ENCODE data around the gene MON1B. TPM values are rescaled to one million over a fixed set of nuclear protein-coding genes. Genes with fewer than 3 reads are reported as not detected.

Gene MON1B
- total and polyA plus RNA-seq, 2 of the 13 experiments (the other 11 are each of a cell fraction or from before 2014, with no cell fraction given), result 13.4 to 15.6 TPM

DNA sequence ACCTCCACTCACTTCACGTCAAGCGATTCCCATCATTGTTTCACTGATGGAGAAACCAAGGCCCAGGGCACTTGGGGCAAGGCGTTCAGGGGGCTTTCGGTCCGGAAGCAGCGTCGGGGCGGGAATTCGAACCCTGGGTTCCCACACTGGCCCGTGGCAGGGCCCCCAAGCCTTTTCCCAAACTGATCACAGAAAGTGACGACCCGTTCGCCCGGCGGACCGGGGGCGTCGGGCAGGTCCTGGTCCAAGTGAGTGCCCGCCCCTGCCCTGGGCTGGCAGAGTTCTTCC is 856 bp upstream of the MON1B start (continued):
- TF ChIP-seq, protein P1, sequence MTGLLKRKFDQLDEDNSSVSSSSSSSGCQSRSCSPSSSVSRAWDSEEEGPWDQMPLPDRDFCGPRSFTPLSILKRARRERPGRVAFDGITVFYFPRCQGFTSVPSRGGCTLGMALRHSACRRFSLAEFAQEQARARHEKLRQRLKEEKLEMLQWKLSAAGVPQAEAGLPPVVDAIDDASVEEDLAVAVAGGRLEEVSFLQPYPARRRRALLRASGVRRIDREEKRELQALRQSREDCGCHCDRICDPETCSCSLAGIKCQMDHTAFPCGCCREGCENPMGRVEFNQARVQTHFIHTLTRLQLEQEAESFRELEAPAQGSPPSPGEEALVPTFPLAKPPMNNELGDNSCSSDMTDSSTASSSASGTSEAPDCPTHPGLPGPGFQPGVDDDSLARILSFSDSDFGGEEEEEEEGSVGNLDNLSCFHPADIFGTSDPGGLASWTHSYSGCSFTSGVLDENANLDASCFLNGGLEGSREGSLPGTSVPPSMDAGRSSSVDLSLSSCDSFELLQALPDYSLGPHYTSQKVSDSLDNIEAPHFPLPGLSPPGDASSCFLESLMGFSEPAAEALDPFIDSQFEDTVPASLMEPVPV (CRISPR knock-in tag; IDR thresholded peaks at IDR 0.05), result no peak; the same call in 1 of the 2 replicates
- TF ChIP-seq, protein P2, sequence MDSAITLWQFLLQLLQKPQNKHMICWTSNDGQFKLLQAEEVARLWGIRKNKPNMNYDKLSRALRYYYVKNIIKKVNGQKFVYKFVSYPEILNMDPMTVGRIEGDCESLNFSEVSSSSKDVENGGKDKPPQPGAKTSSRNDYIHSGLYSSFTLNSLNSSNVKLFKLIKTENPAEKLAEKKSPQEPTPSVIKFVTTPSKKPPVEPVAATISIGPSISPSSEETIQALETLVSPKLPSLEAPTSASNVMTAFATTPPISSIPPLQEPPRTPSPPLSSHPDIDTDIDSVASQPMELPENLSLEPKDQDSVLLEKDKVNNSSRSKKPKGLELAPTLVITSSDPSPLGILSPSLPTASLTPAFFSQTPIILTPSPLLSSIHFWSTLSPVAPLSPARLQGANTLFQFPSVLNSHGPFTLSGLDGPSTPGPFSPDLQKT (CRISPR knock-in tag; IDR thresholded peaks at IDR 0.05; ENCODE audit: borderline replicate concordance), result no peak
- TF ChIP-seq, protein P3, sequence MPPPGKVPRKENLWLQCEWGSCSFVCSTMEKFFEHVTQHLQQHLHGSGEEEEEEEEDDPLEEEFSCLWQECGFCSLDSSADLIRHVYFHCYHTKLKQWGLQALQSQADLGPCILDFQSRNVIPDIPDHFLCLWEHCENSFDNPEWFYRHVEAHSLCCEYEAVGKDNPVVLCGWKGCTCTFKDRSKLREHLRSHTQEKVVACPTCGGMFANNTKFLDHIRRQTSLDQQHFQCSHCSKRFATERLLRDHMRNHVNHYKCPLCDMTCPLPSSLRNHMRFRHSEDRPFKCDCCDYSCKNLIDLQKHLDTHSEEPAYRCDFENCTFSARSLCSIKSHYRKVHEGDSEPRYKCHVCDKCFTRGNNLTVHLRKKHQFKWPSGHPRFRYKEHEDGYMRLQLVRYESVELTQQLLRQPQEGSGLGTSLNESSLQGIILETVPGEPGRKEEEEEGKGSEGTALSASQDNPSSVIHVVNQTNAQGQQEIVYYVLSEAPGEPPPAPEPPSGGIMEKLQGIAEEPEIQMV (CRISPR knock-in tag; IDR thresholded peaks at IDR 0.05; ENCODE audit: low read depth), result no peak
- peak; percentile 42; the same call in 1 of the 2 replicates for TF ChIP-seq ZBTB7B (CRISPR knock-in tag; IDR thresholded peaks at IDR 0.05)
- TF ChIP-seq, protein P4, sequence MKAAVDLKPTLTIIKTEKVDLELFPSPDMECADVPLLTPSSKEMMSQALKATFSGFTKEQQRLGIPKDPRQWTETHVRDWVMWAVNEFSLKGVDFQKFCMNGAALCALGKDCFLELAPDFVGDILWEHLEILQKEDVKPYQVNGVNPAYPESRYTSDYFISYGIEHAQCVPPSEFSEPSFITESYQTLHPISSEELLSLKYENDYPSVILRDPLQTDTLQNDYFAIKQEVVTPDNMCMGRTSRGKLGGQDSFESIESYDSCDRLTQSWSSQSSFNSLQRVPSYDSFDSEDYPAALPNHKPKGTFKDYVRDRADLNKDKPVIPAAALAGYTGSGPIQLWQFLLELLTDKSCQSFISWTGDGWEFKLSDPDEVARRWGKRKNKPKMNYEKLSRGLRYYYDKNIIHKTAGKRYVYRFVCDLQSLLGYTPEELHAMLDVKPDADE (CRISPR knock-in tag; IDR thresholded peaks at IDR 0.05), result no peak
- no peak for TF ChIP-seq YEATS4 (CRISPR knock-in tag; IDR thresholded peaks at IDR 0.05; ENCODE audit: borderline replicate concordance)
- TF ChIP-seq, protein P5, sequence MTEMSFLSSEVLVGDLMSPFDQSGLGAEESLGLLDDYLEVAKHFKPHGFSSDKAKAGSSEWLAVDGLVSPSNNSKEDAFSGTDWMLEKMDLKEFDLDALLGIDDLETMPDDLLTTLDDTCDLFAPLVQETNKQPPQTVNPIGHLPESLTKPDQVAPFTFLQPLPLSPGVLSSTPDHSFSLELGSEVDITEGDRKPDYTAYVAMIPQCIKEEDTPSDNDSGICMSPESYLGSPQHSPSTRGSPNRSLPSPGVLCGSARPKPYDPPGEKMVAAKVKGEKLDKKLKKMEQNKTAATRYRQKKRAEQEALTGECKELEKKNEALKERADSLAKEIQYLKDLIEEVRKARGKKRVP (CRISPR knock-in tag; IDR thresholded peaks at IDR 0.05), result no peak
- TF ChIP-seq GFI1 (CRISPR knock-in tag; IDR thresholded peaks at IDR 0.05; ENCODE audit: borderline replicate concordance), result no peak
- TF ChIP-seq MEF2D (CRISPR knock-in tag; IDR thresholded peaks at IDR 0.05), result no peak
- TF ChIP-seq, protein P6, sequence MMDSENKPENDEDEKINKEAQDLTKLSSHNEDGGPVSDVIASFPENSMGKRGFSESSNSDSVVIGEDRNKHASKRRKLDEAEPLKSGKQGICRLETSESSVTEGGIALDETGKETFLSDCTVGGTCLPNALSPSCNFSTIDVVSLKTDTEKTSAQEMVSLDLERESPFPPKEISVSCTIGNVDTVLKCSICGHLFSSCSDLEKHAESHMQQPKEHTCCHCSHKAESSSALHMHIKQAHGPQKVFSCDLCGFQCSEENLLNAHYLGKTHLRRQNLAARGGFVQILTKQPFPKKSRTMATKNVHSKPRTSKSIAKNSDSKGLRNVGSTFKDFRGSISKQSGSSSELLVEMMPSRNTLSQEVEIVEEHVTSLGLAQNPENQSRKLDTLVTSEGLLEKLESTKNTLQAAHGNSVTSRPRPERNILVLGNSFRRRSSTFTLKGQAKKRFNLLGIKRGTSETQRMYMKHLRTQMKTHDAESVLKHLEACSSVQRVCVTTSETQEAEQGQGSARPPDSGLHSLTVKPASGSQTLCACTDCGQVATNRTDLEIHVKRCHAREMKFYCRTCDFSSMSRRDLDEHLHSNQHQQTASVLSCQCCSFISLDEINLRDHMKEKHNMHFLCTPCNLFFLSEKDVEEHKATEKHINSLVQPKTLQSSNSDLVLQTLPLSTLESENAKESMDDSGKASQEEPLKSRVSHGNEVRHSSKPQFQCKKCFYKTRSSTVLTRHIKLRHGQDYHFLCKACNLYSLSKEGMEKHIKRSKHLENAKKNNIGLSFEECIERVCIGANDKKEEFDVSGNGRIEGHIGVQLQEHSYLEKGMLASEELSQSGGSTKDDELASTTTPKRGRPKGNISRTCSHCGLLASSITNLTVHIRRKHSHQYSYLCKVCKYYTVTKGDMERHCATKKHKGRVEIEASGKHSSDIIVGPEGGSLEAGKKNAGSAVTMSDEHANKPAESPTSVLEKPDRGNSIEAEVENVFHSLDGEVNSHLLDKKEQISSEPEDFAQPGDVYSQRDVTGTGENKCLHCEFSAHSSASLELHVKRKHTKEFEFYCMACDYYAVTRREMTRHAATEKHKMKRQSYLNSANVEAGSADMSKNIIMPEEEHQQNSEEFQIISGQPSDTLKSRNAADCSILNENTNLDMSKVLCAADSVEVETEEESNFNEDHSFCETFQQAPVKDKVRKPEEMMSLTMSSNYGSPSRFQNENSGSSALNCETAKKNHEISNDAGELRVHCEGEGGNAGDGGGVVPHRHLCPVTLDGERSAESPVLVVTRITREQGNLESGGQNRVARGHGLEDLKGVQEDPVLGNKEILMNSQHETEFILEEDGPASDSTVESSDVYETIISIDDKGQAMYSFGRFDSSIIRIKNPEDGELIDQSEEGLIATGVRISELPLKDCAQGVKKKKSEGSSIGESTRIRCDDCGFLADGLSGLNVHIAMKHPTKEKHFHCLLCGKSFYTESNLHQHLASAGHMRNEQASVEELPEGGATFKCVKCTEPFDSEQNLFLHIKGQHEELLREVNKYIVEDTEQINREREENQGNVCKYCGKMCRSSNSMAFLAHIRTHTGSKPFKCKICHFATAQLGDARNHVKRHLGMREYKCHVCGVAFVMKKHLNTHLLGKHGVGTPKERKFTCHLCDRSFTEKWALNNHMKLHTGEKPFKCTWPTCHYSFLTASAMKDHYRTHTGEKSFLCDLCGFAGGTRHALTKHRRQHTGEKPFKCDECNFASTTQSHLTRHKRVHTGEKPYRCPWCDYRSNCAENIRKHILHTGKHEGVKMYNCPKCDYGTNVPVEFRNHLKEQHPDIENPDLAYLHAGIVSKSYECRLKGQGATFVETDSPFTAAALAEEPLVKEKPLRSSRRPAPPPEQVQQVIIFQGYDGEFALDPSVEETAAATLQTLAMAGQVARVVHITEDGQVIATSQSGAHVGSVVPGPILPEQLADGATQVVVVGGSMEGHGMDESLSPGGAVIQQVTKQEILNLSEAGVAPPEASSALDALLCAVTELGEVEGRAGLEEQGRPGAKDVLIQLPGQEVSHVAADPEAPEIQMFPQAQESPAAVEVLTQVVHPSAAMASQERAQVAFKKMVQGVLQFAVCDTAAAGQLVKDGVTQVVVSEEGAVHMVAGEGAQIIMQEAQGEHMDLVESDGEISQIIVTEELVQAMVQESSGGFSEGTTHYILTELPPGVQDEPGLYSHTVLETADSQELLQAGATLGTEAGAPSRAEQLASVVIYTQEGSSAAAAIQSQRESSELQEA (CRISPR knock-in tag; IDR thresholded peaks at IDR 0.05; ENCODE audit: not compliant biosample characterization), result no peak
- no peak for TF ChIP-seq ZFP41 (CRISPR knock-in tag; IDR thresholded peaks at IDR 0.05; ENCODE audit: borderline replicate concordance)
- no peak for TF ChIP-seq ZSCAN30 (CRISPR knock-in tag; IDR thresholded peaks at IDR 0.05)
- TF ChIP-seq, protein P7, sequence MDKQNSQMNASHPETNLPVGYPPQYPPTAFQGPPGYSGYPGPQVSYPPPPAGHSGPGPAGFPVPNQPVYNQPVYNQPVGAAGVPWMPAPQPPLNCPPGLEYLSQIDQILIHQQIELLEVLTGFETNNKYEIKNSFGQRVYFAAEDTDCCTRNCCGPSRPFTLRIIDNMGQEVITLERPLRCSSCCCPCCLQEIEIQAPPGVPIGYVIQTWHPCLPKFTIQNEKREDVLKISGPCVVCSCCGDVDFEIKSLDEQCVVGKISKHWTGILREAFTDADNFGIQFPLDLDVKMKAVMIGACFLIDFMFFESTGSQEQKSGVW (CRISPR knock-in tag; IDR thresholded peaks at IDR 0.05; ENCODE audit: borderline replicate concordance), result no peak
